Measurements from ENCODE around the gene DPP4.

DNA sequence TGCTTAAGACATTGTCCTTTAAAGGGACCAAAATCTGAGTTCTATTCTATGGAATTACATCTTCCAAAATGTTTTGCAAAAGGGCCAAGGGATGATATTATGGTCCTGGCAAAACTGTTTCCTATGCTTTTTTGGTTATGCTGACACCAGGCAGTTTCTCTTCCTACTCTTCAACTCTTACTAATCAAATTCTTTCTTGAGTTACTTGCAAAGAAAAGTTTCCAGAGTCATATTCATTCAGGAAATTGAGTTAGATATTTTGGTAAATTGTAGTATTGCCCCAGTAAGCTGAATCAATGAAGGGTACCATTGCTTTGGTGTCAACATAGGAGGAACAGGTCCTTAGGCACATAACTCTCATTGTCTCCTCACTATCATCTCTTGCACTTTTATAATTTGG lies 118.8 kb downstream of the DPP4 start:
- TF ChIP-seq, protein P1, sequence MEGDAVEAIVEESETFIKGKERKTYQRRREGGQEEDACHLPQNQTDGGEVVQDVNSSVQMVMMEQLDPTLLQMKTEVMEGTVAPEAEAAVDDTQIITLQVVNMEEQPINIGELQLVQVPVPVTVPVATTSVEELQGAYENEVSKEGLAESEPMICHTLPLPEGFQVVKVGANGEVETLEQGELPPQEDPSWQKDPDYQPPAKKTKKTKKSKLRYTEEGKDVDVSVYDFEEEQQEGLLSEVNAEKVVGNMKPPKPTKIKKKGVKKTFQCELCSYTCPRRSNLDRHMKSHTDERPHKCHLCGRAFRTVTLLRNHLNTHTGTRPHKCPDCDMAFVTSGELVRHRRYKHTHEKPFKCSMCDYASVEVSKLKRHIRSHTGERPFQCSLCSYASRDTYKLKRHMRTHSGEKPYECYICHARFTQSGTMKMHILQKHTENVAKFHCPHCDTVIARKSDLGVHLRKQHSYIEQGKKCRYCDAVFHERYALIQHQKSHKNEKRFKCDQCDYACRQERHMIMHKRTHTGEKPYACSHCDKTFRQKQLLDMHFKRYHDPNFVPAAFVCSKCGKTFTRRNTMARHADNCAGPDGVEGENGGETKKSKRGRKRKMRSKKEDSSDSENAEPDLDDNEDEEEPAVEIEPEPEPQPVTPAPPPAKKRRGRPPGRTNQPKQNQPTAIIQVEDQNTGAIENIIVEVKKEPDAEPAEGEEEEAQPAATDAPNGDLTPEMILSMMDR (IDR thresholded peaks at IDR 0.05; ENCODE audit: low read length) = no peak
- TF ChIP-seq EZH2 (optimal IDR thresholded peaks at IDR 0.05; ENCODE audit: low read depth, low read length) = no peak
- TF ChIP-seq EZH2phosphoT487 (IDR thresholded peaks at IDR 0.05; ENCODE audit: low read length) = no peak

All from MM.1S (cell line).